ENCODE measurements around the gene SLC25A26. TPM values are rescaled to one million over a fixed set of nuclear protein-coding genes. Genes with fewer than 3 reads are reported as not detected.

The SLC25A26 gene
- total RNA-seq, 2 donors from 2014 or later: 17.1 to 17.8 TPM

DNA sequence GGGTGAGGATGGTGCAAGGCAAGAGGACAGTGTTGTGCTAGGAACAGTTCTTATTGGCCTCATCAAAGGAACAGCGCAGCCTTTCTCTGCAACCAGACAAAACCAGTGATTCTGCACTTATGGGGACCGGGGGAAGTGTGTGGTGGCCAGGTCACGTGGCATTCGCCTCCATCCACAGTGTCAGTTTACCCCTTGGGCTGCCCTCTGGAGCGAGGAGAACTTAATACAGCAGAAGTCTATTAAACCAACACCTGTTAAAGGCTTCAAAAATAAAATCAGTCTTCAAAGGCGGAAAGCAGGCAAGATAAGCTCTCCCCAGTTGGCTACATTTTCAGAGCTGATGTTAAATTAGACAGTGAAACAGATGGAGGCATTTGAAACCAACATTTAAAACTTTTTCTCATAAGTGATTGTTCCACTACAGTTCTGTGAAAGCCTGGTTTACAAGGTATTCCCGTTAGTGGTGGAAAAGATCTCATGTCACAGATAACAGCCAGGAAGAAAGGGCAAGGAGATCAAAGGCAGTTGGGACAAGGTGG lies 204.8 kb downstream of the SLC25A26 start:
- TF ChIP-seq, protein P1, sequence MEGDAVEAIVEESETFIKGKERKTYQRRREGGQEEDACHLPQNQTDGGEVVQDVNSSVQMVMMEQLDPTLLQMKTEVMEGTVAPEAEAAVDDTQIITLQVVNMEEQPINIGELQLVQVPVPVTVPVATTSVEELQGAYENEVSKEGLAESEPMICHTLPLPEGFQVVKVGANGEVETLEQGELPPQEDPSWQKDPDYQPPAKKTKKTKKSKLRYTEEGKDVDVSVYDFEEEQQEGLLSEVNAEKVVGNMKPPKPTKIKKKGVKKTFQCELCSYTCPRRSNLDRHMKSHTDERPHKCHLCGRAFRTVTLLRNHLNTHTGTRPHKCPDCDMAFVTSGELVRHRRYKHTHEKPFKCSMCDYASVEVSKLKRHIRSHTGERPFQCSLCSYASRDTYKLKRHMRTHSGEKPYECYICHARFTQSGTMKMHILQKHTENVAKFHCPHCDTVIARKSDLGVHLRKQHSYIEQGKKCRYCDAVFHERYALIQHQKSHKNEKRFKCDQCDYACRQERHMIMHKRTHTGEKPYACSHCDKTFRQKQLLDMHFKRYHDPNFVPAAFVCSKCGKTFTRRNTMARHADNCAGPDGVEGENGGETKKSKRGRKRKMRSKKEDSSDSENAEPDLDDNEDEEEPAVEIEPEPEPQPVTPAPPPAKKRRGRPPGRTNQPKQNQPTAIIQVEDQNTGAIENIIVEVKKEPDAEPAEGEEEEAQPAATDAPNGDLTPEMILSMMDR (IDR thresholded peaks at IDR 0.05): no peak
- Histone ChIP-seq H3K4me3 (no peak overlapping the region), H3K9ac (ENCODE audit: low read depth in 2 of 2, low read length in 2 of 2) (no peak overlapping the region), H3K9me3 (no peaks in the 10 kb centered on the region), H3K27me3 (no peaks in the 10 kb centered on the region), H3K4me1 (no peaks in the 10 kb centered on the region), H3K27ac (no peak overlapping the region), H3K36me3 (no peaks in the 10 kb centered on the region)
- no peak for DNase-seq
- intact Hi-C loops (cut with DNase I): no loop called here

DNA sequence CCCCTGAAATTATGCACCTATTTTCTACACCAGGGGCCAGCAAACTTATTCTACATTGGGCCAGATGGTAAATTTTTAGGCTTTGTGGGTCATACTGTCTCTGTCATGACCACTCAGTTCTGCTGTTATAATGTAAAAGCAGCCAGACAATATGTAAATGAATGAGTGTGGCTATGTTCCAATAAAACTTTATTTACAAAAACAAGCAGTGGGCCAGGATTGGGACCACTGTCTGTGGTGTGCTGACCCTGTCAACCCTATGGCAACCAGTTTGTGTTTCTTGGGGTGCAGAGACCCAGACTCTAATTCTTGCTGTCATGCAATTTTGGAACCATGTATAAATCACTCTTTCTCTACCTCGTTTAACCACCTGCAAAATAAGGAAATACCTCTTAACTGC lies 205.3 kb downstream of the SLC25A26 start:
- TF ChIP-seq, protein P1 (IDR thresholded peaks at IDR 0.05): no peak
- Histone ChIP-seq H3K36me3 (no peaks in the 10 kb centered on the region), H3K27me3 (no peaks in the 10 kb centered on the region), H3K4me1 (no peaks in the 10 kb centered on the region), H3K4me3 (no peak overlapping the region), H3K9me3 (no peaks in the 10 kb centered on the region), H3K9ac (ENCODE audit: low read depth in 2 of 2, low read length in 2 of 2) (no peak overlapping the region), H3K27ac (no peak overlapping the region)
- DNase-seq: no peak
- intact Hi-C loops (cut with DNase I): no loop called here

DNA sequence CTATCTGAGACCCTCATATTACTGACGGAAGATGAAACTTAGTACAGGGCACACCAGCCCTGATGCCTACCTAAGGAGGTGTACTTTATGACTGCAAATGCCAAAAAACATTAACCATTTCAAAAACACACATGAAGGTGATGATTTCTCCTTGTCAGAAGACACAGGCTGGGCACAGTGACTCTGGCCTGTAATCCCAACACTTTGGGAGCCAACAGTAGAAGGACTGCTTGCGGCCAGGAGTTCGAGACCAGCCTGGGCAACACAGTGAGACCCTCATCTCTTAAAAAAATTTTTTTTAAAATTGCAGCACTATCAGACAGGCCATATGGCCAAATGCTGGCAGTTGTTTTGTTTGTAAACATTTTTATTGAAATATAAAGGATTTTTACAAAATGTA lies 206.6 kb downstream of the SLC25A26 start:
- H3K27ac ChIP-seq: no peak overlapping the region
- no peaks in the 10 kb centered on the region for H3K27me3 ChIP-seq
- no peaks in the 10 kb centered on the region for H3K4me1 ChIP-seq
- H3K9me3 ChIP-seq: no peaks in the 10 kb centered on the region
- H3K4me3 ChIP-seq: no peak overlapping the region
- TF ChIP-seq, protein P1 (IDR thresholded peaks at IDR 0.05): no peak
- DNase-seq: no peak
- no peaks in the 10 kb centered on the region for H3K36me3 ChIP-seq
- intact Hi-C loops (cut with DNase I): no loop called here
- H3K9ac ChIP-seq (ENCODE audit: low read depth in 2 of 2, low read length in 2 of 2): no peak overlapping the region

DNA sequence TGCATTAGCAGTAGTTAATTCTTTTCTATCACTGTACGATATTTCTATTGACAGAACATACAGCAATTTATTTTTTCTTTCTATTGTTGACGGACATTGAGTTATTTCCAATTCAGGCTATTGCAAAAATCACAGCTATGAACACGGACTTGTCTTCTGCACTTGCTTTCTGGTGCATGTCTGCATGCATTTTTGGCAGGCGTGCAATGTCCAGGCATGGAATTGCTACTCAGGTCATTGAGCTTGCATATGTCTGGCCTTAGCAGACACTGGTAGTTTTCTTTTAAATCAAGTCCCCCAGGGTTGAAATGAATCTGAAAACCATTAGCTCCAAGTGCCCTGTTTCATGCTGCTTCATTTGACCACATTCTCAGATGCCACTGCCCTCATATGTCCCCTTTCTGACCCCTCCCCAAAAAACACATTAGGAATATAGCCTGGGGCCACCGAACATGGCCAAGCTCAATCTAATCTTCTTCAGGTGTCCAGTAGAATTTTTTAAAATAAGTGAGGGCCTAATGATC lies 207.2 kb downstream of the SLC25A26 start:
- Histone ChIP-seq H3K4me3 (no peak overlapping the region), H3K4me1 (no peaks in the 10 kb centered on the region), H3K9me3 (no peaks in the 10 kb centered on the region), H3K9ac (ENCODE audit: low read depth in 2 of 2, low read length in 2 of 2) (no peak overlapping the region), H3K36me3 (no peaks in the 10 kb centered on the region), H3K27me3 (no peaks in the 10 kb centered on the region), H3K27ac (no peak overlapping the region)
- TF ChIP-seq, protein P1 (IDR thresholded peaks at IDR 0.05): no peak
- DNase-seq: no peak
- intact Hi-C loops (cut with DNase I): no loop called here

Other genes with a start within 250 kb of the SLC25A26 start
- 10 to 100 TPM; 23.4 to 41.4 TPM for gene MAGI1, start 182.1 kb upstream of the SLC25A26 start, total RNA-seq

All from colonic mucosa (tissue), 4 donors.